NCI-H510A (cell line): ENCODE measurements around the gene FGD3.
"Not testable (repeated sequence)": the region's sequence is repeated elsewhere in the genome, so short reads cannot be mapped to it uniquely, and the experiment has no call there.

Experiments
- DNase-seq: peaks from one replicate; lab custom pipeline; 2025; lab: John Stamatoyannopoulos, UW

Gene FGD3

DNA sequence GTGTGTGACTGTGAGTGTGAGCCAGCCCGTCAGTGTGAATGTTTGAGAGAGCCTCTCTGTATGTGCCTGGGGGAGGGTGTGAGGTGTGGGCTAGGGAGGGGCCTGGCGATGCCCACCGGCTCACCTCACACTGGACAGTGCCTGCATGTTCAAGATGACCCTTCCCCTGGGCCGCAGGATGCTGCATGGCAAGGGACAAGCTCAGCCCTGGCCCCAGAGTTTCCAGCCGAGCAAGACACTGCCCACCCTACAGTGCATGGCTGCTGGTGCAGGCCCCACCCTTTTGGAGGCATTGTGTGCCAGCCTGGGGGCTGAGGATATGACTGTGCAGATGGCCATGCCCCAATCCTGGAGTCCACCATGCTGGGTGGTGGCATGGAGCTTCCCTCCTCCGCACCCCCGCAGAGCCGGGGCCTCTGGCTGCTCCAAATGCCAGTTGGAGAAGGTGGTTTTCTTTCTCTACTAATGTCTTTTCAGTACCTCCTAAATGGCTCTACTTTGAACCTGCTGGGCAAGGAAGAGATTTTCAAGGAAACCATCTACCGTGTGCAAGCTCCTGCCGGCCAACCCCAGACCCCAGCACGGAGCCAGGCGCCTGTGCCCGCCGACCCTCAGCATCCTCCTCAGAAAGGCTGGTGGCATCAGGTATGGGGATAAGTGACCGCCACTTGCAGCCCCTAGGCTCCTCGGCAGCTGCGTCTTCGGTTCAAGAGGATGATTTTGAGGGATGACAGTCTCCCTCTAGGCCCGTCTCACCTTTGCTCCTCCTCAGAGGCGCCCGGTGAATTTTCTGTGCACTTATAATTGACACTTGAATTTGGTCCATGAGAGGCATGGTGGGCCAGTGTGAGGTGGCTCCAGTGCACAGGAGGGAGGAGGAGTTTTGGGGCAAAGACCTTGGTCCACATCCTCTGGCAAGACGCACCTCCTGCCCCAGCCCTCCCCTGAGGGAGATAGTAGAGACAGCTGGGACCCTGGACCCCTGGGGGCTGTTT is 27.7 kb downstream of the FGD3 start:
- no peak for DNase-seq

DNA sequence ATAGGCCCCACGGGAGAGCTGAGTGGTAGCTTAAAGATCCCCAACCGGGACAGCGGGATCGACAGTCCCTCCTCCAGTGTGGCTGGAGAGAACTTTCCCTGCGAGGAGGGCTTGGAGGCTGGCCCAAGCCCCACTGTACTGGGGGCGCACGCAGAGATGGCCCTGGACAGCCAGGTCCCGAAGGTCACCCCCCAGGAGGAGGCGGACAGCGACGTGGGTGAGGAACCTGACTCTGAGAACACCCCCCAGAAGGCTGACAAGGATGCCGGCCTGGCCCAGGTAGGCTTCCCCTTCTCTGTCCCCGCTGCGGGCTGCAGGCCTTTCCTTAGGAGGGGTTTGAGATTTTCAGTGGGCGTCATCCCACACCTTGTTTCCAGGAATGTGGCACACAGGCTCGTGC is 29.1 kb downstream of the FGD3 start:
- DNase-seq = no peak

DNA sequence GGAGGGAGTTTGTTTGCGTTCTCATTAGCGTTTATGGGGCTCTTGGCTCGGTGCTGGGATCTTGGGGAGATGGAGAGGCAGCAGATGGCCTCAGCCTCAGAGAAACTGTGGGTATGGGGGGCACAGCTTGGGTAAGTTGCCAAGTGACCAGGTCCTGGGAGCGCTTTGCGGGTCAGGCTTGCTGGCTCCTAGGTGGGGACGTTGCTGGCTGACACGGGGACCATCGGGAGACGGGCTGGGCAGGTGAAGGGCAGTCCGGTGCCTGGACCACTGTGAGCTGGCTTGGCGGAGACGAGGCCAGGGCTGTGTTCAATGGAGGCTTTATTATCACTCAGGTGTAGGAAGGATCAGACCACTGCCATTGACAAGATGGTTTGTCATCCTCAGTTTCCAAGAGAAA is 30.0 kb downstream of the FGD3 start:
- no peak for DNase-seq

DNA sequence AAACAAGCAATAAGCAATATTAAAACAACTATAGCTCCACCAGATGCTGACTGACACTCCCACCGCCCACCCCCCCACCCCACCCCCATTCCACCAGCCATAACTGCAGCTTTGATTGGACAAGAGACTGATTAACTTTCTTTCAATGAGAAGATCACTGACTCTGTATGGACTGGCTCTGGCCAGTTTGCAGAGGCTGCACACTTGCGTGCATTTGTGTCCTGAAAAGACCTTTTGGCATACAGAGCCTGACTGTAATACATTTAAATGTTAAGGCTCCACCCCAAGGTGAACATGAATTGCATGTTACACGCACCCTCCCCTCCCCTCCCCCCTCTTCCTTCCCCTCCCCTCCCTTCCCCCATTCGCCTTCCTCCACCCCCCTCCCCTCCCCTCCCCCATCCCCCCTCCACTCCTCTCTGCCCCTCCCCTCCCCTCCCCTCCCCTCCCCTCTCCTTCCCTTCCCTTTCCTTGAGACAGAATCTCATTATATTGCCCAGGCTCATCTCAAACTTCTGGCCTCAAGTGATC is 31.1 kb downstream of the FGD3 start:
- DNase-seq = no peak

DNA sequence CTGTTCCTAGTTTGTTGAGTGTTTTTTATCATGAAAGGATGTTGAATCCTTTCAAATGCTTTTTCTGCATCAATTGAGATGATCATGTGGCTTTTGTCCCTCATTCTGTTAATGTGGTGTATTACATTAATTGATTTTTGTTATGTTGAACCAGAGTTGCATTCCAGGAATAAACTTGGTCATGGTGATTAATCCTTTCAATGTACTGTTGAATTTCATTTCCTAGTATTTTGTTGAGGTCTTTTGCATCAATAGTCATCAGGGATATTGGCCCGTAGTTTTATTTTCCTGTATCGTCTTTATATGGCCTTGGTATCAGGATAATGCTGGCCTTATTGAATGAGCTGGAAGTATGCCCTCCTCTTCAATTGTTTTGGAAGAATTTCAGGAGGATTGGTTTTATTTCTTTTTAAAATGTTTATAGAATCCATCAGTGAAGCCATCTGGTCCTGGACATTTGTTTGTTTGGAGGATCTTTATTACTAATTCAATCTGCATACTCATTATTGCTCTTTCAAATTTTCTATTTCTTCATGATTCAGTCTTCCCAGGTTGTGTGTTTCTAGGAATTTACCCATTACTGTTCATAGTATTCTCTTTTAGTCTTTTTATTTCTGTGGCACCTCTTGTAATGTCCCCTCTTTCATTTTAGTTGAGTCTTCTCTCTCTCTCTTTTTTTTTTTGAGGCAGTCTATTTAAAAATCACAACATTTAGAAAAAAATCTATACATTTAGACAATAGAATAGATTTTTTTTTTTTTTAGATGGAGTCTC is 32.1 kb downstream of the FGD3 start:
- no peak for DNase-seq

DNA sequence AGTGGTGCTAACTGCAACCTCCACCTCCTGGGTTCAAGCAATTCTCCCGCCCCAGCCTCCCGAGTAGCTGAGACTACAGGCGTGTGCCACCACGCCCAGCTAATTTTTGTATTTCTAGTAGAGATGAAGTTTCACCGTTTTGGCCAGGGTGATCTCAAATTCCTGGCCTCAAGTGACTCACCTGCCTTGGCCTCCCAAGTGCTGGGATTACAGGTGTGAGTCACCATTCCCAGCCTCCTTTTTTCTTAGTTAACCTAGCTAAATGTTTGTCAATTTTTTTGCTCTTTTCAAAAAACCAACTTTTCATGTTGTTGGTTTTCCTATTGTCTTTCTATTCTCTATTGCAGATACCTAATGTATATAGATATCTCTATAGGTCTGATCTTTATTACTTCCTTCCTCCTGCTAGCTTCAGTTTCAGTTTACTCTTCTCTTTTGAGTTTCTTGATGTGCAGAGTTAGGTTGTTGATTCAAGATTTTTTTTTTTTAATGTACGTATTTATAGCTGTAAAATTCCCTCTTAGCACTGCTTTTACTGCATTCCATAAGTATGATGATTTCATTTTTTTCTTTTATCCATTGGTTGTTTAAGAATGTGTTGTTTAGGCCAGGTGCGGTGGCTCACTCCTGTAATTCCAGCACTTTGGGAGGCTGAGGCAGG is 32.9 kb downstream of the FGD3 start:
- DNase-seq = no peak

DNA sequence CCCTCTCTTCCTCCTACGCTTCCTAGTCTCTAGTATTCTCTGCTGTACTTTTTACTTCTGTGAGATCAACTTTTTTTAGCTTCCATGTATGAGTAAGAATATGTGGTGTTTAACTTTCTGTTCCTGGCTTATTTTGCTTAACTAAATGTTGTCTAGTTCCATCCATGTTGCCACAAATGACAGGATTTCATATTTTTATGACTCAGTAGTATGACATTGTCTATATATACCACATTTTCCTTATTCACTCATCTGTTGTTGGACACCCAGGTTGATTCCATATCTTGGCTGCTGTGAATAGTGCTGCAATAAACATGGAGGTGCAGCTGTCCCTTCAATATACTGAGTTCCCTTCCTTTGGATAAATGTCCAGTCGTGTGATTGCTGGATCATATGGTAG is 34.8 kb downstream of the FGD3 start:
- no peak for DNase-seq

DNA sequence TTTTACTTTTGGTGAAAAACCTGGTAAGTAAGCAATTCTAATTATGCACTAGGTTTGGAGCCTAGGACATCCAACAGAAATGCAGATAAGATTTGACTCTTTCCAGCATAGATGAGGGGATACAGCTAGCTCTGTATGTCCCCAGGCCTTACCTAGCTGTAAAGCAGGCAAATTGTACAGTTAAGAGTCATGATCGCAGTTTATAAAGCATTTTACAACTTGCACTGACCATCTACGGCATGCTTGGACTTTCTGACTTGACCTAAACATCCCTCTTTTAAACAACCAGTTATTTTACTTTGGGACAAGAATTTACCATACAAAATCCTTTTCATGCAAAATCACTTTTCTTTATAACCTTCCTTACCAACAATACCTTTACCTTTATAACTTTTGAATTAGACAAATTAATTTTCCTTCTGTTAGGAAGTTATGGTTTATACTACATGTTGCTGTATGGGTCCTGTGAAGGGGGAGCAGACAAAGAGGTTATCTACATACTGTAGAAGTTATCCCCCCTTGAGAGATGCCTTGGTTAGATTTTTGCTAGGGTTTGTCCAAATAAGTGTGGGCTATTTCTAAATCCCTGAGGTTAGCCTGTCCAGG is 36.8 kb downstream of the FGD3 start:
- no peak for DNase-seq

DNA sequence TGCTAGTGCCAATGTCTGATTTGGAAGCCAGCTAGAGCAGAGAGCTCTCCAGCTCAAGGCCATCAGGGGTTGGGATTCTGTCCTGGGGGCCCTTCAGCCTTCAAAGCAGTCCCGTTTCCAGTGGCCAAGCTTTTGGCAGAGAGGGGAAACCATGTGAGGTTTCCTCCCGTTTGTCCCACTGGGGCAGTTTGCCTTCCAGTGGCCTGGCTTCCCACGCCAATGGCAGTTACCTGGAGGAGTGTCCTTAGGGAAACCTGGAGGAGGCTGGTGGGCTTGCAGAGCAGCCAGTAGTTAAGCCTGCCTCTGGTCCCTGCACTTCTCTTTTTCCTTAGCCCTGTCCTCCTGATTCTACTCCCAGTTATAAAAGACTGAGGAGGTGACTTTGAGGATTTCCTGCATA is 37.7 kb downstream of the FGD3 start:
- no peak for DNase-seq

DNA sequence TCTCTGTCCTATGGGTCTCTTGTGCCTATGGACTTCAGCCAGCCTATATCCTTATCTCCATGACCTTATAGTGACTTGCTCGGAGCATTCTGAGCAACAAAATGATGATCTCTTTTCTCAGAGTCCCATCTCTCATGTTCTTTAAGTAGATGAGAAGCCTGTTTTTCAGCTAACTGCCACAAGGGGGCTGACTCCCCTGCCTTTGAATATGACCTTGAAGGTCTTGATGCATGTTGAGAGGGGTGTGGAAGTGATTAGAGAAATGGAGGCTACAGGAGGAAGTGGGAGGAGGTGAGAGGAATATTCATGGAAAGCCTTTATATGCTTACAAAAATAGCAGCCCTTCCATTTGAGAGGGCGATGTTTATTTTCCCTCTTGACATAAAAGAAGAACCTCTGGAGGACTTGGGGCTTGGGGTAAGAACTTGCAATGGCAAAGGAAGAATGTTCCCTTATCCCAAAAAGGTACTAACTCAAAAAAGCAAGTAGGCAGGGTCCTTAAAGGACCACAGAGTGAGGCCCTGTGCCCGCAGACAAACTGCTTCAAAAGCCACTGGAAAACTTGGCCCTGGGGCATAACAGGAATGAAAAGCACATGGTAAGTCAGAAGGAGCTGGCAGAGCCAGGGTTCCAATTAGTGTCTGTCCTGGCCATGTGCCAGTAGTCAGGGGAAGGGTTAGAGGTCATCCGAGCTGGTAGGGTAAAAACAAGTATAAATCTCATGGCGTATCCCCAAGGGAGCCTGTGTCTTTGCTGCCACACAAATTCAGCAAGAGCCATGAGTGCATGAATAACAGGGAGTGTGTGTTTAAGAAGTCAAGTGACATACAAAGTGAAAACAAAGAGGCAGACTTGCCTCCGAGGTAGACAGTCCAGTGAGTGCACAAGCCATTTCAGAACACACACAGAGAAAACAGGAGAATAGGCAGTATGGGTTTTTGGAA is 39.1 kb downstream of the FGD3 start:
- no peak for DNase-seq

DNA sequence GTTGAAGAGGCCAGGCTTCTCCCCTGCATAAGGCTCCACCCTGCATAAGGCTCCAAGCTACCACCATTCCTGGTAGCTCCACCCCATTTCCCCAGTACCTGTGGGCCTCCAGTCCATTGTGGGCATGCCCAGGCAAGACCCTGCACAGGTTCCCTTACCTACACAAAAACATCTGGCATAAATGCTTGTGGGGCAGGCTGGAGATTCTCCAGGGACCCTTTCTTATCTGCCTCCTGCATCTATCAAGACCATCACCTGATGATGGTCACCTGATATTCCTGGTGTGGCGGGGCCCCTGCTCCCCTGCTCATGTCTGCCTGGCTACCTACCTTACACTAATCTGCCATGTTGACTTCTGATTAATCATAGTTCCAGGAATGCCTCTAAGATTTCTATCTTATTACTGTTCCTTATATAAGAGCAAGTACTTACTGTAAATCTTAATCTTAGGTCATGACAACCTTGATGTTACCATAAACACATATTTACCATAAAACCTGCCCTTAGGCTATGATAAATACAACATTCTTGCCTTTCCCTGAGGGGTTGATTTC is 41.0 kb downstream of the FGD3 start:
- DNase-seq = peak; percentile 28

DNA sequence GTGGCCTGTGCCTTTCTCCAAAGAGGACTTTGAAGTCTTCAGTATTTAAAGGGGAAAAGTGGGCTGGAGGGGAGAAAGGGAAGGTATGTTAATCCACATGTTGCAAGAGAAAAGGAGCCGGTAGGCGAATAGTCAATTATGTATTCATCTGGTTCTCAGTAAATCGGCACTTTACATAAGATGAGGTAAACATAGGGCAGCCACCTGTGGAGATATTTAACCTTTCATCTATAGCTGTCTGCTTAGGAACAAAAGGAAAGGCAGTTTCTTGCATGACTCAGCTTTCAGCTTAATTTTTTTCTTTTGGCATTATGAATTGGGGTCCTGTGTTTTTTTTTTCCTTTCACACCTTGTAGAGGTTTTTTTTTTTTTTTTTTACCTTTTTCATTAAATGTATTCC is 42.2 kb downstream of the FGD3 start:
- DNase-seq = peak; percentile 11

DNA sequence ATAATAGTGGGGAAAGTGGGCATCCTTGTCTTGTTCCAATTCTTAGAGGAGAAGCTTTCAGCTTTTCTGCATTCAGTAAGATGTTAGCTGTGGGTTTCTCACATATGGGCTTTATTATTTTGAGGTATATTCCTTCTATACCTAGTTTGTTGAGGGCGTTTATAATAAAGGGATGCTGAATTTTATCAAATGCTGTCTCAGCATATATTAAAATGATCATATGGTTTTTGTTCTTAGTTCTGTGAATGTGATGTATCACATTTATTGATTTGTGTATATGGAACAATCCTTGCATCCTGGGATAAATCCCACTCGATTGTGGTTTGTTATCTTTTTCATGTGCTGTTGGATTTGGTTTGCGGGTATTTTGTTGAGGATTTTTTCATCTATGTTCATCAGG is 43.1 kb downstream of the FGD3 start:
- no peak for DNase-seq

DNA sequence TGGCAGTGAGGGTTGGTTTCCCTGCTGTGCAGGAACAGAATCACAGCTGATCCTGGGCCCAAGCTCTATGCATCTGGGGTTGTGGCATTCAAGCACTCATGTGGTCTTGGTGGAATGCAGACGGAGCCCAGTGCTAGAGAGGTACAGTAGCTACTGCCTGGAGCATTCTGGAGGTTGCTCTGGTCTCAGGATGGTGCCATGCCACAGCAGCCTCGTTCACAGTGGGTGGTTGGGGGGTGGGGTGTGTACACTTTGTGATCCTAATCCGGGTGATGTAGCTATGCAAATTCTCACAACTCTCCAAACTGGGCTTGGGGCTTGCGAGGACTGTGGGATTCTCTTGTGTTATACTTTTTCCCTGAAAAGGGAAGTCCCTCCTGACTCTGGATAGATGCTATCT is 45.2 kb downstream of the FGD3 start:
- no peak for DNase-seq

DNA sequence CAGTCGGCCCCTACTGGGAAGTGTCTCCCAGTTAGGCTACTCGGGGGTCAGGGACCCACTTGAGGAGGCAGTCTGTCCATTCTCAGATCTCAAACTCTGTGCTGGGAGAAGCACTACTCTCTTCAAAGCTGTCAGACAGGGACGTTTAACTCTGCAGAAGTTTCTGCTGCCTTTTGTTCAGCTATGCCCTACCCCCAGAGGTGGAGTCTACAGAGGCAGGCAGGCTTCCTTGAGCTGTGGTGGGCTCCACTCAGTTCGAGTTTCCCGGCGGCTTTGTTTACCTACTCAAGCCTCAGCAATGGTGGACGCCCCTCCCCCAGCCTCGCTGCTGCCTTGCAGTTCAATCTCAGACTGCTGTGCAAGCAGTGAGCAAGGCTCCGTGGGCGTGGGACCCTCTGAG is 51.5 kb downstream of the FGD3 start:
- DNase-seq = not testable (repeated sequence)

DNA sequence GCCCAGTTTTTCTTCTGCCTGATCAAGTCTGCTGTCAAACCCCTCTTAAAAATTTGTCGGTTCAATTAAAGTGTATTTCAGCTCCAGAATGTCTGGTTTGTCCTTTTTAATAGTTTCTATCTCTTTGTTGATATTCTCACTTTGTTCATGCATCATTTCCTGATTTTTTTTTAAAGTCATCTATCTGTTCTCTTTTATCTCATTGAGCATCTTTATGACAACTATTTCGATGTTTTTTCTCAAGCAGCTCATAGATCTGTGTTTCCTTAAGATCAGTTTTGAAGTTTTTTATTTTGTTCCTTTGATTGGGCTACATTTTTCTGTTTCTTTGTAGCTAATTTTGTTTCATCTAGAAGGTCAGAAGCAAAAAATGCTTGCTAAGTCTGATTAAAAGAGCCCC is 53.7 kb downstream of the FGD3 start:
- no peak for DNase-seq

DNA sequence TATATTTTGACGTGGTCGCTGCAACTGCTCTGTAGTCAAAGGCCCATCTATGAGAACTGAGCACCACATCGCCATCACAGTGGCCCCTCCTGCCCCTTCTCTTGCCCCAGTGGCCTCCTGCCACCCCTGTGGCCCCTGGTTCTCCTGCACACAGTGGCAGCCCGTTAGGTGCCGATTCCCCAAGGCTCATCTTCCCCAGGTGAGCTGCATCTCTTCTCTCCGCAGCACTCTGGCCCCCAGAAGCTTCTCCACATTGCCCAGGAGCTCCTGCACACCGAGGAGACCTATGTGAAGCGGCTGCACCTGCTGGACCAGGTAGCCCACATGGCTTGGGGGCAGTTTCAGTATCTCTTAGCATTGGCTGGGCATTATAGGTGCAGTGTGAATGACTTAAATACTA is 55.4 kb downstream of the FGD3 start:
- DNase-seq = no peak

DNA sequence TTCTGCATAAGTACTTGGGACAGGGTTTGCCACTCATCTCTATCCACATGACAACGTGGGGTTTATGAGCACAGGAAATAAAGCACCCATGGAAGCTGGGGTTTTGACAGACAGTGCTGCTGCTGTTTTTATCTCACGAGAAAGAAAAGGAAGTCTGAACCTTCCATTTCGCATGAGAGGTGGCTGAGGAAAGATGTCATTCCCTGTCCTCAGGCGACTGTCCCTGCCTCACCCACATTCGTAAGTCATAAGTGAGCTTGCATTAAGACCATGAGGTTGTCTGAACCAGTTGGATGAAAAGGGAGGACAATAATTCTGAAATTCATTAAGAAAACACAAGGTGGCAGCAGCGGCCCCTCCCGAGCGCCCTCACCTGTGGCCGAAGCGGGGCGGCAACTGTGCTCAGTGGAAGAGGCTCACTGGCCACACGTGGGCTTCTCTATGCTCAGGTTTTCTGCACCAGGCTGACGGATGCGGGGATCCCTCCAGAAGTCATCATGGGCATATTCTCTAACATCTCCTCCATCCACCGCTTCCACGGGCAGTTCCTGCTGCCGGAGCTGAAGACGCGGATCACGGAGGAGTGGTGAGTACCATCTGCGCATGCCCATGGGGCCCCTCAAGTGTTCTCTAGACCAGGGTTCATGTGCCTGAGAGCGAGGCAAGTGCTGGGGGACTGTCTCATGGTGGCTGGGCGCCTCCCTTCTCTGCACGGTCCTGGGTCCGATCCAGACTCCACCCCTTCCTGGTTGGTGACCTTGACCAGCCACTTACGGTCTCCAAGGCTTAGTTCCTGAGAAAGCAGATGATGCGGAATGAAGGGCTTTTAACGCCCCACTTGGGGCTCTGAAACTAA is 56.5 kb downstream of the FGD3 start:
- peak; percentile 42 for DNase-seq

DNA sequence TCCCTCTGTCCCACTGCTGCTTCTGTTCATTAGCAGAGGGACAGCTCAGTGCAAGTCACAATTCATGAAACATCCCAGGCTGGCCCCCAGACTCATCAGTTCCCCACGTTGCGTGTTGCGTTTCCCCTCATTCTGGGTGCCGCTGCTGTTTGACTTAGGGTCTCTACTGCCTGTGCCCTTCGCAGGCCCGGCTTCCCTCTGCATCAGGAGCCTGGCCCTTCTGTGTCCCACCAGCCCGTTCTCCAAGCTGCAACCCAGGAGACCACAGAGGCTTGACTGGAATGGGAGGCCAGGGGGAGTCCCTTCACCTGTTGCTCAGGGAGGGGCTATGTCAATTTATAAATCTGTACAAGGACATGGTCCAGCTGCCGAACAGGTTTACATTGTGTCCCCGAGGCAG is 57.2 kb downstream of the FGD3 start:
- DNase-seq = no peak

DNA sequence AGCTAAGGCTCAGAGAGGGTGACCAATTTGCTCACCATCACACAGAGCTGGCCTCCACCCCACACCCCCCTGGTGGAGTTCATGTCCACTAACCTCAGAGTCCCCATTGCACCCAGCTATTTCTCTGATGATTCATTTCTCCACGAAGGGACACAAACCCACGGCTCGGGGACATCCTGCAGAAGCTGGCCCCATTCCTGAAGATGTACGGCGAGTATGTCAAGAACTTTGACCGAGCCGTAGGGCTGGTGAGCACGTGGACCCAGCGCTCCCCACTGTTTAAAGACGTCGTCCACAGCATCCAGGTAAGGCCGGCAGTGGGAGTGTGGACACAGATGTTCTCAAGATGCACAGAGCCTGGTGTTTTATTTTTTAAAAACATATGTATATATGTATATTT is 58.6 kb downstream of the FGD3 start:
- no peak for DNase-seq
